IPS DF 6.9 (cell line): Measurements from ENCODE around the gene PYGO1.
"Not testable (repeated sequence)": the region's sequence is repeated elsewhere in the genome, so short reads cannot be mapped to it uniquely, and the experiment has no call there.

Experiments used
- DNase-seq: peaks from one replicate; pipeline ENCODE4 v3.0.0-alpha.2; 2013; ENCODE audit warnings: low read depth, low spot score
- H3K27ac ChIP-seq: one replicate; pipeline ENCODE4 v1.5.1; 2013; ENCODE audit warnings: low read length, control low read depth
- H3K27me3 ChIP-seq: 2 replicates; pipeline ENCODE4 v1.6.1; 2013; ENCODE audit warnings: mild to moderate bottlenecking, low read length; ENCODE audit not compliant: control insufficient read depth, insufficient read depth
- H3K36me3 ChIP-seq: 2 replicates; pipeline ENCODE4 v1.6.1; 2013; ENCODE audit warnings: low read length; ENCODE audit not compliant: control insufficient read depth, insufficient read depth
- H3K4me1 ChIP-seq: 2 replicates; pipeline ENCODE4 v1.6.1; 2013; ENCODE audit warnings: low read length; ENCODE audit not compliant: control insufficient read depth, insufficient read depth
- H3K4me3 ChIP-seq: 2 replicates; pipeline ENCODE4 v1.5.1; 2013; ENCODE audit warnings: mild to moderate bottlenecking, low read length
- H3K9me3 ChIP-seq: 2 replicates; pipeline ENCODE4 v1.6.1; 2013; ENCODE audit warnings: low read length, inconsistent platforms; ENCODE audit not compliant: control insufficient read depth, insufficient read depth
- WGBS: extraction: QIAGEN DNeasy Blood & Tissue Kit; methylation state at CpG from one replicate; pipeline ENCODE4 v1.1.7; 2013; ENCODE audit warnings: mixed read lengths, missing lambda C conversion rate; ENCODE audit not compliant: insufficient read length, insufficient coverage; 5-methylcytosine and 5-hydroxymethylcytosine counted together

The PYGO1 gene

GRCh38 chr15:55513621-55514413 is 74.3 kb downstream of the PYGO1 start:
- H3K27ac ChIP-seq = not testable (repeated sequence)
- no CpG with 5 or more reads among the region's 29 CpGs for WGBS

GRCh38 chr15:55513152-55513551 is 75.0 kb downstream of the PYGO1 start:
- Histone ChIP-seq H3K27ac (no peak overlapping the region), H3K9me3 (no peaks in the 10 kb centered on the region), H3K4me3 (no peak overlapping the region), H3K27me3 (no peaks in the 10 kb centered on the region), H3K36me3 (no peaks in the 10 kb centered on the region), H3K4me1 (no peaks in the 10 kb centered on the region)
- no peak for DNase-seq
- whole genome bisulfite sequencing = no CpG with 5 or more reads among the region's 11 CpGs

More at GRCh38 chr15:55513621-55514413, 74.3 kb downstream of the PYGO1 start:
- DNase-seq = peak; percentile 33
- not testable (repeated sequence) for H3K36me3 ChIP-seq, H3K9me3 ChIP-seq, H3K27me3 ChIP-seq, H3K4me3 ChIP-seq, H3K4me1 ChIP-seq

- Histone ChIP-seq H3K4me1 (no peaks in the 10 kb centered on the region), H3K4me3 (no peak overlapping the region), H3K36me3 (no peaks in the 10 kb centered on the region), H3K27me3 (no peaks in the 10 kb centered on the region), H3K27ac (no peak overlapping the region), H3K9me3 (no peaks in the 10 kb centered on the region)
- no peak for DNase-seq
- WGBS = no CpG with 5 or more reads among the region's 4 CpGs
Measured at GRCh38 chr15:55507567-55507966, 80.6 kb downstream of the PYGO1 start.

- H3K4me3 ChIP-seq, H3K4me1 ChIP-seq, H3K27me3 ChIP-seq, DNase-seq, H3K27ac ChIP-seq, H3K36me3 ChIP-seq, H3K9me3 ChIP-seq: not testable (repeated sequence)
- no CpG with 5 or more reads among the region's 5 CpGs for WGBS
Measured at GRCh38 chr15:55505407-55505806, 82.7 kb downstream of the PYGO1 start.

GRCh38 chr15:55499151-55499550 is 89.0 kb downstream of the PYGO1 start:
- Histone ChIP-seq H3K27me3 (no peaks in the 10 kb centered on the region), H3K36me3 (no peaks in the 10 kb centered on the region), H3K4me3 (no peak overlapping the region), H3K9me3 (no peaks in the 10 kb centered on the region), H3K4me1 (no peaks in the 10 kb centered on the region), H3K27ac (no peak overlapping the region)
- no CpG with 5 or more reads among the region's 7 CpGs for WGBS
- DNase-seq = no peak

- H3K4me3 ChIP-seq = peak overlapping the region; percentile 72; the same call in 1 of the 2 replicates
- H3K27ac ChIP-seq, H3K4me1 ChIP-seq, H3K27me3 ChIP-seq, H3K36me3 ChIP-seq, H3K9me3 ChIP-seq: not testable (repeated sequence)
- peak; percentile 61 for DNase-seq
- no CpG with 5 or more reads among the region's 55 CpGs for WGBS
Measured at GRCh38 chr15:55498109-55498938, 89.8 kb downstream of the PYGO1 start.

- Histone ChIP-seq H3K27ac (no peak overlapping the region), H3K36me3 (no peaks in the 10 kb centered on the region), H3K4me1 (no peaks in the 10 kb centered on the region), H3K4me3 (no peak overlapping the region), H3K9me3 (no peaks in the 10 kb centered on the region), H3K27me3 (no peaks in the 10 kb centered on the region)
- no CpG with 5 or more reads among the region's 2 CpGs for WGBS
- DNase-seq = no peak
Measured at GRCh38 chr15:55496716-55497115, 91.4 kb downstream of the PYGO1 start.

GRCh38 chr15:55494931-55495330 is 93.2 kb downstream of the PYGO1 start:
- no peak for DNase-seq

GRCh38 chr15:55488952-55489600 is 99.1 kb downstream of the PYGO1 start:
- H3K4me1 ChIP-seq, H3K4me3 ChIP-seq, H3K27ac ChIP-seq, DNase-seq, H3K36me3 ChIP-seq, H3K9me3 ChIP-seq, H3K27me3 ChIP-seq: not testable (repeated sequence)
- no CpG with 5 or more reads among the region's 9 CpGs for WGBS

More at GRCh38 chr15:55494931-55495330, 93.2 kb downstream of the PYGO1 start:
- Histone ChIP-seq H3K4me1 (no peaks in the 10 kb centered on the region), H3K27ac (no peak overlapping the region), H3K36me3 (no peaks in the 10 kb centered on the region), H3K9me3 (no peaks in the 10 kb centered on the region), H3K4me3 (no peak overlapping the region), H3K27me3 (no peaks in the 10 kb centered on the region)
- WGBS = no CpG with 5 or more reads among the region's 1 CpG
